Measurements from ENCODE around the gene FAM9B.
"Not testable (repeated sequence)": the region's sequence is repeated elsewhere in the genome, so short reads cannot be mapped to it uniquely, and the experiment has no call there.

Gene FAM9B

GRCh38 chrX:9033989-9034388, at the start of gene FAM9B:
Gene FAM9B (minus strand): TSS chrX:9034127. CDS start chrX:9032986, 1,141 bp downstream.
- no peak for DNase-seq

GRCh38 chrX:9081271-9081670, 47.3 kb upstream of the FAM9B start:
- DNase-seq, result no peak

DNA sequence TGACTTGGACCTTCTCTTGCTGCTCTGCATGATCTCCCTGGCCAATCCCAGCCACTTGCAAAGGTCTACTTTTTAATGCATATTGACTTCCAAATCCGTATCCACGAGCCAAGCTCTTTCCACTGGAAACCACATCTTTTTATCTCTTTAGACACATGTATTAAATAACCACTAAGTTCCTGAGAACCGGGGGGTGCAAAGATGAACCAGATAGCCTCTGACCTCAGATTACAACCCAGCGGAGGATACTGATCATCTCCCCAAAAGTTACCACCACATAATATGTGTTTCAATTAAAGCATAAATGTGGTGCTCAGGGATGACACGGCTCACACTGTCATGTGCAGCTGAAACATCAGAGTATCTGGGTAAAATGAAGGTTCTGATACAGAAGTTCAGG, 40.4 kb upstream of the FAM9B start:
- no peak for DNase-seq

GRCh38 chrX:9072281-9072680, 38.4 kb upstream of the FAM9B start:
- no peak for DNase-seq

GRCh38 chrX:9071031-9071650, 37.2 kb upstream of the FAM9B start:
- no peak for DNase-seq

DNA sequence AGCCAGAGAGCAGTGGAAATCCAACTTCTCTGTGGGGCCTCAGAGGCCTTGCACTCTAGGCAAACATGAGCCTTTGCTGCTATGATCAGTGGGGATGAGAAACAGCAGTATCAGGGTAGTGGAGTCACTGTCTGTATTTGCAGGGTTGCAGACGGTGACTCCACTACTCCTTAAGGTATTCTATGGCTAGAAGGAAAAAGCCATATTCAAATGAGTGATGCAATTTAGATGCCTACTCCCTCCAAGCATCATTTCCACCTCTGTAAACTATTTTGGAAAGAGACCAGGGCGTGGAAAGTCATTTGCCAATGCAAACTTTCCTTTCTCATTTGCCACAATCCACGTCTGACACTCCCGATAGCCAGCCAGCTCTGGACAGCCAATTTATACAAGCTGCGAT, 35.6 kb upstream of the FAM9B start:
- DNase-seq, result no peak

DNA sequence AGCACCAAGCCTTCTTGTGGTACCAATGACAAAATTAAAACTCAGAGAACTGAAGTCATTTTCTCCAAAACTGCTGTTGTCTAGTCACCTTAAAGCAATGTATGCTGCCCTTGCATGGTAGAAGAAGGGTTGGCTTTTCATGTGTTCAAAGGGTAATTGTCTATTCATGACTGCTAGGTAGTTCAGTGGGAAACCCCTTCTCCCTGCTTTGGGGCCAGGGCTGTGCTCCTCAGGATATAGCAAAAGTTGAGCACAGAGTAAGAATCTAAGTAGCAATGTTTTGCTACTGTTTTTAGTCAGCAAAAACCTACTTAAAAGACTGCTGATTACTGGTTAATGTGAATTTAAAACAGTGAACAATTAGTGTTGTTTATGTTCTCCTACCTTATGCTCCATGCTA, 30.8 kb upstream of the FAM9B start:
- no peak for DNase-seq

DNA sequence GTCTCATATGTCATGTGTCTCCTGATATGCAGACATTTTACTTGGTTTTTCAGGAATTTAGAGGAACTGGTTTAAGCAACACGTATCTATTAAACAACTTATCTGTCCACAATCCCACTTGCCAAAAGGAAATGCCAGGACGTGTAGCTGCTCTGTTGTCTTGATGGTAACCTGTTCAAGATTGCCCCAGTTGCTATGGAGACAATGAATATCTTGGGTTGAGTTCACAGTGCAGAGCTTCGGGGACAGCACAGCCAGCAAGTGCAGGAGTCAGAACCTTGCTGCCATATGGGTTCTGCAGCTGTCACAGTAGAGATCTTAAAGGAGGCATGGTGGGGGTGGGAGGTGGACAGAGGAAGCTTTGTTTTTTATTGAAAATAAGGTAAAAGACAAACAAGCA, 28.7 kb upstream of the FAM9B start:
- peak; percentile 21 for DNase-seq

DNA sequence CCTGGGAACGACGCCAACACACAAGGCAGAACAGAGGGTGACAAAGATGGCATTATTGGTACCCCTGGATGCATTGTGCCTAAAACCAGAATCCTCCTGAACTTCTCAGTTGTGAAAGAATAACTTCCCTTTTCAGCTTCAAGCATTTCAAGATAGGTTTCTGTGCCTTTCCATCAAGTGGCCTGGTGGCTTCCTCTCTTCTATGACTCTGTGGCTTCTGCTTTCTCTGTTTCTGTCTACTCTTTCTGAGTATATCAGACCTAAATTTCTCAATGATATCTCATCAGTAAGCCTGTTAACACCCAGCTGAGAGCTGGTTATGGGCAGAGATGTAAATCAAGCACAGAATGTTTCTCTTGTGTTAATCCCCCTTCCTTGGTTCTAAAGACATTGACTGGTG, 21.4 kb upstream of the FAM9B start:
- DNase-seq, result no peak

DNA sequence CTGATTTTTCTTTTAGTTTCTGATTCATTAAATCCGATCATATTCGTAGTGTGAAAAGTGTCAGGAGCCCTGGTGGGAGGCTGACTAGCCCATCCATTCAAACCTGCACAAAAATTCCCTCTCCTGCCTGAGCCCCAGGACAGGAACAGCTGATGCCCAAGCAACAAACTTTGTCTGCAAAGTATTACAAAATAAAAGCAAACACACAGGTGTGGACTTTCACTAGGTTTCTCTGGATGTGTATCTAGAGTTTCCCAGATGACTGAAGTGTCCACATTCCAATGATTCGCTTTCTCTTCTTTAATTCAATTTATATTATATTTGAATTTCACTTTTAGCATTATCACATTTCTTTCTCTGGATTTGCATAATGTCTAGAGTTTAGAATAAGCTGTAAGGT, 18.2 kb upstream of the FAM9B start:
- no peak for DNase-seq

DNA sequence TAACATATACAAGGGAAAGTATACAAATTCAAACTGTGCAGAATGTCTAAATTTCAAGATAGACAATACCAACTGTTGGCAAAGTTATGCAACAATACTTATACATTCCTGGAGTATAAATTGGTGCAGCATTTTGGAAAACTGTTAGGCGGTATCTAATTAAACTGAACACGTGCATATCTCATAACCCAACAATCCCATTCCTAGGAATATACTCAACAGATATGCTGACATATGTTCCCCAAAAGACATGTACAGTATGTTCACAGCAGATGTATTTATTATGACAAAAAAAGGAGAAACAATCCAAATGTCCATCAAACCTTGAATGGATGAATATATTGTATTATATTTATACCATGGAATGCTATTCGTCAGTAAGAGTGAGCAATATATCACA, 16.4 kb upstream of the FAM9B start:
- DNase-seq, result no peak

DNA sequence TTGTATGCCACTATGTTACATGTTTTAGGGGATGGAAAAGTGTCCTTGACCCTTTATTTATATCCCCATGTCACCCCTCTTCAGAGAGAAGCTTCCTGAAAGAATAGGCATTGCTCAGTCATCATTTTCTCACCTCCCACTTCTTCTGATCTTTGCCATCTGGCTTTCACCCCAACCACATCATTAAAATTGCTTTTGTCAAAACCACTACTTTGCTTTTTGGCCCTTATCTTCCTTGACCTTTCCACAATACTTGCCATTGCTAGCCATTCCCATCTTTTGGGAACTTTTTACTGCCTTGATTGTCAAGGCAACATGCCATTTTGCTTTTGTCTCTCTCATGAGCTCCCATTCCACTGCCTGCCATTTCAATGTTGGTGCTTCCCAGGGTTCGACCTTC, 14.9 kb upstream of the FAM9B start:
- no peak for DNase-seq

DNA sequence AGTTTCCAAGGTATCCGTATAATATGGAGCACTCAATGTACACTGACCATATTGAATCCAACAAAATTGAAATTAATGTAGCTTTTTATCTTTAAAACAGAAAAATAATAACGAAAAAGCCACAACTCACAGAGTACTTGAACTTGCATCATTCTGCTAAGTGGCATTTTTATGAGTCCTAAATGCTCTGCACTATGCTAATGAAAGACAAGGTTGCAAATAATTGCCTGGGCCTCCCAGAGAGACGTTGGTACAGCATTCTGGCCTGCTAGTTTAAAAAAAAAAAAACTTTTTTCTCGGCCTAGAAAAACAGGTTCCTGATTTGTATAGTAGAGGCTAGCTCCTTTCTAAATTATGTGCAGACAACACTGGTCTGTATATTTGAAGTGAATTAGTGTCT, 4.3 kb upstream of the FAM9B start:
- no peak for DNase-seq

GRCh38 chrX:9037296-9037695, 3.4 kb upstream of the FAM9B start:
- peak; percentile 17 for DNase-seq

DNA sequence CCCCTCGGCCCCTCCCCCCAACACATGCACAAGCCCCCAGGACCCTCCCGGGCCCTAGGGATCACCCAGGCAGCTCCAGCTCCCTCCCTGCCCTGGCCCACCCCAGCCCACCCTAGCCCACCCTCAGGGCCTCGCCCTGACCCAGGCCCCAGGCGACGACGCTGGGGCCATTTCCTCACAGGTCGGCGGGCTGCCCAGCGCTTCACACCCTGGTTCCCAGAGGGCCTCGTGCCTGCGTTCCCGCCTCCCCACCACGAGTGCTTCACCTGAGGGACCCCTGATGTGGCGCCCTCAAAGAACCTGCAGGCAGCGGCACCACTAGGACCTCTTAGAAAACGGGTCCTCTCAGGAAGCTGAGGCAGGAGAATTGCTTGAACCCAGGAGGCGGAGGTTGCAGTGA, 341 bp downstream of the FAM9B start:
- no peak for DNase-seq

DNA sequence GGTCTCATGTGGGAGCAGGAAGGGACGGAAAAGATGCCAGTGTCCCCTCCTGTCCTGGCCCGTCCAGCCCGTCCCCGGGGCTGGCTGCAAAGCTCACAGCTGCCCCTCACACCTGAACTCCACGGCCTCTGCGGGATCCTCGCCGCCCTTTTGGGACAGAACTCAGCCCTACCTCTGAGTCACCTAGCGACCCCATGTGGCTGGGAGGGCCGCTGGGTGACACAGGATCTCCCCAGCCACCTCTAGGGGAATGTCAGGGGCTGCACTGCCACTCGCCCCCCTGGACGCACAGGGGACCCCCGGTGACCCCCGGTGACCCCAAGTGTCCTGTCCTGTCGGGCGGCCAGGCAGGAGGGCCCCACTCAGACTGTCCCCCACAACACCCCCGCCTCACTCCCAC, 748 bp downstream of the FAM9B start:
- no peak for DNase-seq

DNA sequence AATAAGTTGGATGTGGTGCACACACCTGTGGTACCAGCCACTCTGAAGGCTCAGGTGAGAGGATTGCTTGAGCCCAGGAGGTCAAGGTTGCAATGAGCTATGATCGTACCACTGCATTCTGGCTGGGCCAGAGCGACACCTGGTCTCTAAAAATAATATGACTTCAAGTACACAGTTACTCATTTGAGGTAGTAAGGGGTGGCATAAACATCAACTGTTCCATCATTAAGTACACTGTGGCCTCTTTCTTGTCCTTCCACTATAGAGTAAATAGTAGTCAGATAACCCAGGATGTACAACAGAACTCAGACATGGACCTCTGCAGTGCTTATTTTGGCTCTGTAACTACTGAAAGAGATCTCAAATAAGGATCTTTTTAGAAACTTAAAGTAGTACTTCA, 10.6 kb downstream of the FAM9B start:
- no peak for DNase-seq

DNA sequence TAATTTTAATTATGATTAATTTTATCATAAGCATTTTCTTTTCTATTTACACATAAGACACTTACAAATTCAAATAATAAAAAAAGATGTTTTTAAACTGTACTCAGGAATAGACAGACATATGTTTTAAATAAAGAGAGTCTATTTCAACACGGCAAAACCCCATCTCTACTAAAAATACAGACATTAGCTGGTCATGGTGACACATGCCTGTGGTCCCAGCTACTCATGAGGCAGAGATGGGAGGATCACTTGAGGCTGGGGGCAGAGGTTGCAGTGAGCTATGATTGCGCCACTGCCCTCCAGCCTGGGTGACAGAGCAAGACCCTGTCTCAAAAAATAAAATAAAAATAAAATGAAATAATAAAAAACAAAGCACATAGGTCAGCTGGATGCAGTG, 14.8 kb downstream of the FAM9B start:
- no peak for DNase-seq

GRCh38 chrX:9018332-9018731, 15.6 kb downstream of the FAM9B start:
- not testable (repeated sequence) for DNase-seq

DNA sequence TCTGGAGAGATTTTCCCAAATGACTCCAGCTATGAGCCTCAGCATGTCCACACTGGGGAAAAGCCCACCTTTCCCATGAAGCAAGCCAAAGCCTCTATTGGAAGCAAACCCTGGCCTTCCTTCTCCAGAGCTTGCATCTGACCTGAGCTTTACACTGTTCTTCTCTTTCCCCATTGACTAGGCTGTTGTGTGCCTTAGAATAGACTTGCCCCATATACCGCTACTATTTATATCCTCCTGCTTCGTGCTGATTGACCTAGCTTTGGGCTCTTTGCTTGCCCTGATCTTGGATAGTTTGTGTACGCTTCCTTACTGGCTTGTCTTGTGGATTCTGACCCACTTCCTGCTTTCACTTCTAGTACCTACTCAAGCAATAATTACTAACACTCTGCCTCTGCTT, 30.9 kb downstream of the FAM9B start:
- DNase-seq, result no peak

- no peak for DNase-seq
These were observed 45.5 kb downstream of the FAM9B start for GRCh38 chrX:8988446-8988845.

DNA sequence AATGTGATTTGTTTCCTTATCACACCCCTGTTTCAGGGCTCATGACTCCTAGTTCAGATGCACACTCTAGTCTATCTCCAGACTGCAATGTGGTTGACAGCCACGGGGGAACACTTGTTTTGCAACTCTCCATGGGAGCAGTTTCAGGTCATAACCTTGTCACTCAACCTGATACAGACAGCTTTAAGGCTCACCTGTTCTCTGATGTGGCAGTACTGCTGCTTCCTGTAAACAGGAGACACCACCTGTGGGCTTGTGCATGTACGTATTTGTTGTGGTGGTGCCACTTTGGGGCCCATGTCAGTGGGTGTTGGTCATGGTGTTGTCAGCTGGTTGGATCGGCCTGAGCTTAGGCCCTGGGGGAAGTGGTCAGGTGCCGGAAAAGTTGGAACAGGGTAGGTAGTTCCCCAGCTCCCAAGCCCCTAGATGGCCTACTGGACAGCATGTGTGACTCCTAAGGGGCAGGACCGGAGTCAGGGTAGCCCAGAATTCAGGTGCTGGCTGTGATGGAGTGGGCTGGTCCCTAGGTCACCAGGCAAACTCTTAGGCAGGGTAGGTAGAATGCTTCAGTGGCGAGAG, 46.2 kb downstream of the FAM9B start:
- no peak for DNase-seq

- no peak for DNase-seq
These were observed 49.7 kb downstream of the FAM9B start for GRCh38 chrX:8984231-8984630.

- DNase-seq, result peak; percentile 52
These were observed 52.2 kb downstream of the FAM9B start for GRCh38 chrX:8981723-8982122.

GRCh38 chrX:8980756-8981155, 53.2 kb downstream of the FAM9B start:
- DNase-seq, result no peak
